Activated CD4-positive, alpha-beta T cell treated with anti-CD3 and anti-CD28 coated beads for 36 hours (primary cell): ENCODE measurements around the gene DTNB. TPM values are rescaled to one million over a fixed set of nuclear protein-coding genes. Genes with fewer than 3 reads are reported as not detected.

Source experiments
- ATAC-seq: fragments of 200-7000 bp; cut with Tn5 transposase; one replicate; pipeline ENCODE4 v1.10.0; 2021; ENCODE audit warnings: mild to moderate bottlenecking, moderate library complexity
- CTCF ChIA-PET: fragments of 350-600 bp; sonication (Branson Sonifier 250); formaldehyde crosslinking; loops from one replicate; lab custom pipeline; 2021; ENCODE audit warnings: antibody characterized with exemption; lab: Charles Lee
- POLR2A ChIA-PET: fragments of 350-600 bp; sonication (Branson Sonifier 250); formaldehyde crosslinking; loops from one replicate; lab custom pipeline; 2021; ENCODE audit warnings: antibody characterized with exemption, inconsistent platforms; lab: Charles Lee
- DNase-seq: peaks from one replicate; pipeline ENCODE4 v3.0.0-alpha.2; 2020
- H3K27ac Mint-ChIP-seq: one replicate; pipeline ENCODE4 v1.8.0; 2021; ENCODE audit warnings: mixed read lengths
- H3K27me3 Mint-ChIP-seq: one replicate; pipeline ENCODE4 v1.8.0; 2021; ENCODE audit warnings: mixed read lengths
- H3K36me3 Mint-ChIP-seq: one replicate; pipeline ENCODE4 v1.8.0; 2021; ENCODE audit warnings: low read depth, mixed read lengths
- H3K4me1 Mint-ChIP-seq: one replicate; pipeline ENCODE4 v1.8.0; 2021; ENCODE audit warnings: mixed read lengths
- H3K4me3 Mint-ChIP-seq: one replicate; pipeline ENCODE4 v1.8.0; 2021; ENCODE audit warnings: mild to moderate bottlenecking, moderate library complexity, mixed read lengths
- H3K9me3 Mint-ChIP-seq: one replicate; pipeline ENCODE4 v1.8.0; 2021; ENCODE audit warnings: low read depth, mixed read lengths
- intact Hi-C, 2 experiments: fragments of 100-400 bp; cut with DNase I in 1 of 2; cut with micrococcal nuclease in 1 of 2; formaldehyde crosslinking; loops; one replicate each; pipeline versions ENCODE4 v1.14.2 to v1.15.1; 2022 to 2024; cut with DNase I, micrococcal nuclease
- total RNA-seq, 2 experiments: library from RNA; stranded (reverse); gene quantifications; one replicate each; pipeline ENCODE4 v1.2.3, GENCODE V29; 2021

The DTNB gene
- total RNA-seq, 2 experiments from 2014 or later = 17.1 to 33.5 TPM

DNA sequence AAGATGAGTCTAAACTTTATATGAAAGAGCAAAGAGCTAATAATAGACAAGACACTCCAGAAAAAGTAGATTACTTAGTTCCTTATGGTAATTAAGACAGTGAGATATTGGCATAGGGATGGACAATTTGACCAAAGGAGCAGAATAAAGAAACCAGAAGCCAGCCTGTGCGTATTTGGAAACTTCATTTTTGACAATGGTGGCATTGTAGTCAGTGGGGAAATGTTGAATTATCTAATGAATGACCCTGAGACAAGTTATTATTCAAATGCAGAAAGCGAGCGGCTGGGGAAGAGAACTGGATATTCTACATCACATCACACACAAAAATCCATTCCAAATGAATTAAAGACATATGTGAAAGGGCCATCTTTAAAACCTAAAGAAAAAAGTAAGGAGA lies 144.3 kb downstream of the DTNB start:
- ATAC-seq (no peak), DNase-seq (no peak)
- ChIA-PET CTCF (interaction anchor here (0.6 to 1.1 kb wide), 2 partner anchors 15 to 27 kb away, joined by 3 to 4 read pairs; no protein-coding TSS in a partner anchor), POLR2A (no interaction called here)
- Mint-ChIP-seq H3K4me1 (peaks cover 2% of the 10 kb centered on the region), H3K36me3 (no peaks in the 10 kb centered on the region), H3K9me3 (no peaks in the 10 kb centered on the region), H3K4me3 (no peak overlapping the region), H3K27ac (no peak overlapping the region), H3K27me3 (no peaks in the 10 kb centered on the region)
- intact Hi-C loops = no loop called here

DNA sequence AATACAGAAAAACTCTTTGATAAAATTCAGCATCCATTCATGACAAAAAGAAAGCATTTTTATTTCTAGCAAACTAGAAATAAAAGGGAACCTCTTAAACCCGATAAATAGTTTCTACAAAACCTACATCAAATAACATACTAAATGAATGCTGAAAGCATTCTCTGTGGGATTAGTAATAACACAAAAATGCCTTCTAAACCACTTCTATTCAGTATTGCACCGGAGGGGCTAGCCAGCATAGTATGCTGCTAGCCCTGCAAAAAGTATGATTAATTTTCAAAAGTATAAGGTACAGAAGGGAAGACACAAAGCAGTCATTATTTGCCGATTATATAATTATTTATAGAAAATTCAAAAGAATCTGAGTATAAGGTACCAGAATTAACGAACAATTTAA lies 145.2 kb downstream of the DTNB start:
- no peak overlapping the region for H3K27ac Mint-ChIP-seq
- H3K4me1 Mint-ChIP-seq = no peaks in the 10 kb centered on the region
- ChIA-PET POLR2A (no interaction called here), CTCF (no interaction called here)
- ATAC-seq = no peak
- intact Hi-C loops = no loop called here
- no peaks in the 10 kb centered on the region for H3K9me3 Mint-ChIP-seq
- H3K4me3 Mint-ChIP-seq = no peak overlapping the region
- DNase-seq = no peak
- H3K27me3 Mint-ChIP-seq = no peaks in the 10 kb centered on the region
- no peaks in the 10 kb centered on the region for H3K36me3 Mint-ChIP-seq

DNA sequence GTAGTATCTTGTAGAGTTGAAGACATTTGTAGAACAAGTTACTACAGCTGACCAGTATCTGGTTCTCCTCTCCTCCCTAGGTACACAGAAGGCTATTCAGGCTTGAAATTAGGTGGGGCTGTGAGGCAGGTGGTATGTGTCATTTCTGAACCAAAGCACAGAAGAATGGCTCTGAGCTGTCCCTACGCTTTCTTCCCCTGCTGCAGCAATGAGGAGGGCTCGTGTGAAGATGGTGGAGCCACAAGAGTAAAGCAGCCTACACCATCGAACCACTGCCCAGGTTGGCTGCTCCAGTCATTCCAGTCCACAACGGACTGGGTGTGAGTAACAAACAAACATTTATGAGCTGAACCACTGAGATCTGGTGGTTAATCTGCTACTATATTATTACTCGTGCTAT lies 148.9 kb downstream of the DTNB start:
- ATAC-seq = no peak
- no peak for DNase-seq
- H3K9me3 Mint-ChIP-seq = no peaks in the 10 kb centered on the region
- ChIA-PET POLR2A (no interaction called here), CTCF (interaction anchor here (0.7 to 1.0 kb wide), 2 partner anchors 74 to 162 kb away, joined by 3 read pairs; no protein-coding TSS in a partner anchor)
- intact Hi-C loops = loop anchor here in 1 of 2 experiments (5.0 kb wide), 1 partner anchor 147 kb away; no protein-coding TSS in a partner anchor
- no peaks in the 10 kb centered on the region for H3K27me3 Mint-ChIP-seq
- peaks cover 7% of the 10 kb centered on the region for H3K4me1 Mint-ChIP-seq
- H3K36me3 Mint-ChIP-seq = no peaks in the 10 kb centered on the region
- H3K27ac Mint-ChIP-seq = no peak overlapping the region
- H3K4me3 Mint-ChIP-seq = no peak overlapping the region

- ChIA-PET CTCF (interaction anchor here (0.7 to 1.1 kb wide), 2 partner anchors 215 to 580 kb away, joined by 3 read pairs; no protein-coding TSS in a partner anchor), POLR2A (no interaction called here)
- ATAC-seq (no peak), DNase-seq (no peak)
- Mint-ChIP-seq H3K27me3 (no peaks in the 10 kb centered on the region), H3K27ac (no peak overlapping the region), H3K36me3 (no peaks in the 10 kb centered on the region), H3K9me3 (no peaks in the 10 kb centered on the region), H3K4me1 (peaks cover 7% of the 10 kb centered on the region), H3K4me3 (no peak overlapping the region)
- intact Hi-C loops = loop anchor here (2.0 to 5.0 kb wide), 3 partner anchors 70 to 214 kb away; no protein-coding TSS in a partner anchor
These were observed 150.3 kb downstream of the DTNB start for GRCh38 chr2:25523060-25523459.

DNA sequence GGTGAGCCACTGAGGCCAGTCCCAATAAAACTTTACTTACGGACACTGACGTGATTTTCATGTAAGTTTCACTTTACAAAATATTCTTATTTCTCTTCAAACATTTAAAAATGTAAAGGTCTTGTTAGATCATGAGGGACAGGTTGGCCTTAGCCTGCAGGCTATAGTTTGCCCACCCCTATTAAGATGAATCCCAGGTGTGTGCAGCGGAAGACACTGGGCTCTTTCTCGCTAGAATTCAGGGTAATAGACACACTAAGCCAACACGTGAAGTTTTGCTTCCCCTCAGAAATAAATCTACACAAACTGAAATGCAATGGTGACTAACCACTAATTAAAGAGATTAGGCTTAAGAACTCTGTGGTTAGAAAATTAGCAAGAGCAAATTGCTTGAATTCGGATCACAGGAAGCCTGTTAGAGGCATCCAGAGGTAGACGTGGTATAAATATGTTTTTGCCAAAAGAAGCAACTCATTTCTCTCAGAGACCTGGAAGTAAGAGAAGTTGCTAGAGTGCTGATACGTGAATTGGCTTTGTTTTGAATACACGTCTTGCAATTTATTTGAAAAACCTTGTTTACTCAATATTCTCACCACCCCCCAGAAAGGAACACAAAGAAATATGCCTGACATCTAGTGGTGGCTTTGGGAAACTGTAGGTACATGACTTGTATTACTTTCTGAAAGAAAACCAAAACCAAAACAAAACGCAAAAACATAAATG lies 151.6 kb downstream of the DTNB start:
- no peaks in the 10 kb centered on the region for H3K36me3 Mint-ChIP-seq
- peak overlapping the region; percentile 24 for H3K4me3 Mint-ChIP-seq
- DNase-seq (peak; percentile 34), ATAC-seq (peak; percentile 98)
- H3K9me3 Mint-ChIP-seq = no peaks in the 10 kb centered on the region
- no peaks in the 10 kb centered on the region for H3K27me3 Mint-ChIP-seq
- intact Hi-C loops = loop anchor here (1.0 to 5.0 kb wide), 12 partner anchors 36 to 356 kb away; no protein-coding TSS in a partner anchor
- H3K4me1 Mint-ChIP-seq = peaks cover 7% of the 10 kb centered on the region
- ChIA-PET CTCF (interaction anchor here (0.6 to 1.1 kb wide), 6 partner anchors 86 to 1227 kb away, joined by 3 to 5 read pairs (median 3); no protein-coding TSS in a partner anchor), POLR2A (interaction anchor here (0.9 kb wide), 1 partner anchor 145 kb away, joined by 4 read pairs; no protein-coding TSS in a partner anchor)
- peak overlapping the region; percentile 77 for H3K27ac Mint-ChIP-seq

DNA sequence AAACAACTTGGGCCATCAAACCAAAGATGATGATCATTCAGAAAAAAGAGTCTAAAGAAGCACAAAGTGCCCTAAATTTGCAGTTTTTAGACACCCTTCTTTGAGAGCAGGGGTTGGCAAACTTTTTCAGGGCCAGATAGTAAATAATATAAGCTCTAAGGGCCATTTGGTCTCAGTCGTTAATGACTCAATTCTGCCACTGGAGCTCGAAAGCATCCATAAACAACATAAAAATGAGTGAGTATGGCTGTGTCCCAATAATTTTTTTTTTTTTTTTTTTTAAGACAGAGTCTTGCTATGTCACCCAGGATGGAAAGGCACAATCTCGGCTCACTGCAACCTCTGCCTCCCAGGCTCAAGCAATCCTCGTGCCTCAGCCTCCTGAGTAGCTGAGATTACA lies 152.3 kb downstream of the DTNB start:
- no peak for ATAC-seq
- H3K9me3 Mint-ChIP-seq = no peaks in the 10 kb centered on the region
- no peak for DNase-seq
- POLR2A ChIA-PET = interaction anchor here (0.9 kb wide), 1 partner anchor 144 kb away, joined by 4 read pairs; no protein-coding TSS in a partner anchor
- H3K4me1 Mint-ChIP-seq = peaks cover 7% of the 10 kb centered on the region
- H3K4me3 Mint-ChIP-seq = no peak overlapping the region
- H3K27me3 Mint-ChIP-seq = no peaks in the 10 kb centered on the region
- no peak overlapping the region for H3K27ac Mint-ChIP-seq
- H3K36me3 Mint-ChIP-seq = no peaks in the 10 kb centered on the region
- CTCF ChIA-PET = interaction anchor here (0.6 to 1.1 kb wide), 10 partner anchors 86 to 1227 kb away, joined by 3 to 5 read pairs (median 4); no protein-coding TSS in a partner anchor
- intact Hi-C loops = loop anchor here in 1 of 2 experiments (5.0 kb wide), 1 partner anchor 144 kb away; no protein-coding TSS in a partner anchor

GRCh38 chr2:25517701-25518100 lies 155.7 kb downstream of the DTNB start:
- intact Hi-C loops = no loop called here
- no peaks in the 10 kb centered on the region for H3K36me3 Mint-ChIP-seq
- H3K27ac Mint-ChIP-seq = no peak overlapping the region
- no peaks in the 10 kb centered on the region for H3K9me3 Mint-ChIP-seq
- no peaks in the 10 kb centered on the region for H3K27me3 Mint-ChIP-seq
- POLR2A ChIA-PET = no interaction called here
- ATAC-seq (no peak), DNase-seq (no peak)
- CTCF ChIA-PET = no interaction called here
- H3K4me1 Mint-ChIP-seq = peaks cover 14% of the 10 kb centered on the region
- H3K4me3 Mint-ChIP-seq = no peak overlapping the region

- intact Hi-C loops = no loop called here
- no peaks in the 10 kb centered on the region for H3K27me3 Mint-ChIP-seq
- CTCF ChIA-PET = no interaction called here
- peak overlapping the region; percentile 66 for H3K27ac Mint-ChIP-seq
- POLR2A ChIA-PET = no interaction called here
- H3K36me3 Mint-ChIP-seq = no peaks in the 10 kb centered on the region
- no peak overlapping the region for H3K4me3 Mint-ChIP-seq
- ATAC-seq (peak; percentile 19), DNase-seq (no peak)
- no peaks in the 10 kb centered on the region for H3K9me3 Mint-ChIP-seq
- H3K4me1 Mint-ChIP-seq = peaks cover 7% of the 10 kb centered on the region
These were observed 159.2 kb downstream of the DTNB start for GRCh38 chr2:25514043-25514637.

GRCh38 chr2:25512707-25513106 lies 160.7 kb downstream of the DTNB start:
- CTCF ChIA-PET = interaction anchor here (1.0 to 1.1 kb wide), 2 partner anchors 39 to 94 kb away, joined by 3 to 6 read pairs; no protein-coding TSS in a partner anchor

GRCh38 chr2:25506226-25506625 lies 167.2 kb downstream of the DTNB start:
- intact Hi-C loops = no loop called here
- Mint-ChIP-seq H3K36me3 (no peaks in the 10 kb centered on the region), H3K4me1 (no peaks in the 10 kb centered on the region), H3K27ac (no peak overlapping the region), H3K27me3 (no peaks in the 10 kb centered on the region), H3K9me3 (no peaks in the 10 kb centered on the region), H3K4me3 (no peak overlapping the region)
- CTCF ChIA-PET = interaction anchor here (0.6 to 0.7 kb wide), 2 partner anchors 12 to 527 kb away, joined by 3 read pairs; no protein-coding TSS in a partner anchor
- DNase-seq = no peak
- POLR2A ChIA-PET = no interaction called here
- no peak for ATAC-seq

More at GRCh38 chr2:25512707-25513106, 160.7 kb downstream of the DTNB start:
- intact Hi-C loops = no loop called here
- Mint-ChIP-seq H3K4me3 (no peak overlapping the region), H3K9me3 (no peaks in the 10 kb centered on the region), H3K27ac (no peak overlapping the region), H3K27me3 (no peaks in the 10 kb centered on the region), H3K4me1 (peaks cover 7% of the 10 kb centered on the region), H3K36me3 (no peaks in the 10 kb centered on the region)
- ATAC-seq (no peak), DNase-seq (no peak)
- POLR2A ChIA-PET = no interaction called here

DNA sequence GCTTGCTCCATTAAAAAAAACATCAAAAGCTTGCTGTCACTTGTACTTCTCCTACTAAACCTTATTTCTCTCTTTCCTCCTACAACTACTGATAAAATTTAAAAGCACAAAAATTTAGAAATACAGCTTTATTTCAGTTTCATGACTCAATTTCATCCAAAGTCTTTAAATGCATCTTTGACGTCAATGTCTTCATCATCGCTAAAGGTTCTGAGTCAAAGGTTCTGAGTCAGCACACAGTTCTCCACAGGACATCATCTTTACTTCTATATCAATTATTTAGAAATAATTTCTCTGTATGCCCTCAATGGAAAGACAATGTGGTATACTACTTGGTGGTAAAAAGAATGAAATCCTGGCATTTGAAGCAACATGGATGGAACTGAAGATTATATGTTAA lies 167.8 kb downstream of the DTNB start:
- ATAC-seq = no peak
- no peak for DNase-seq
- ChIA-PET CTCF (interaction anchor here (0.5 kb wide), 1 partner anchor 1411 kb away, joined by 3 read pairs; no protein-coding TSS in a partner anchor), POLR2A (no interaction called here)
- no peak overlapping the region for H3K27ac Mint-ChIP-seq
- intact Hi-C loops = no loop called here
- no peaks in the 10 kb centered on the region for H3K9me3 Mint-ChIP-seq
- H3K36me3 Mint-ChIP-seq = no peaks in the 10 kb centered on the region
- H3K27me3 Mint-ChIP-seq = no peaks in the 10 kb centered on the region
- no peaks in the 10 kb centered on the region for H3K4me1 Mint-ChIP-seq
- H3K4me3 Mint-ChIP-seq = no peak overlapping the region
